SK-N-SH (cell line): Measurements from ENCODE around the gene NKAIN4. TPM values are rescaled to one million over a fixed set of nuclear protein-coding genes. Genes with fewer than 3 reads are reported as not detected.

Experiments used
- CTCF ChIA-PET: fragments of 300-600, 350-600 bp; formaldehyde crosslinking; extraction: SDS; loops from one replicate; lab custom pipeline; 2021; lab: Yijun Ruan, JAX
- POLR2A ChIA-PET: fragments of 350-600 bp; sonication (Branson Sonifier 250); formaldehyde crosslinking; extraction: SDS; loops from one replicate; lab custom pipeline; 2020; ENCODE audit warnings: antibody characterized with exemption, inconsistent platforms; lab: Yijun Ruan, JAX
- DNase-seq: peaks from one replicate; pipeline ENCODE4 v3.0.0; 2012
- H2AFZ ChIP-seq: fragments of 200-600 bp; sonication (generic); 2 replicates; pipeline ENCODE4 v1.8.1; 2016; ENCODE audit warnings: antibody characterized with exemption, mild to moderate bottlenecking, low read depth
- H3F3A ChIP-seq: fragments of 200-600 bp; sonication (generic); replicated peaks from 2 replicates; pipeline ENCODE3; 2016; ENCODE audit warnings: antibody characterized with exemption, mild to moderate bottlenecking; ENCODE audit not compliant: insufficient read depth
- H3K27ac ChIP-seq, 2 experiments: fragments of 200-500 bp in 1 of 2; fragments of 200-600 bp in 1 of 2; sonication (Bioruptor generic) in 1 of 2; sonication (generic), shearing (Covaris generic) in 1 of 2; 2 replicates each; pipeline versions ENCODE4 v1.5.1 to v1.6.1; 2014 to 2016; ENCODE audit warnings: low read depth in 2 of 2, inconsistent platforms in 1 of 2, low read length in 1 of 2, mild to moderate bottlenecking in 1 of 2, mixed read lengths in 1 of 2
- H3K27me3 ChIP-seq: fragments of 200-600 bp; sonication (generic), shearing (Covaris generic); 2 replicates; pipeline ENCODE4 v1.6.1; 2016; ENCODE audit warnings: mixed run types; ENCODE audit not compliant: insufficient read depth
- H3K36me3 ChIP-seq, 2 experiments: fragments of 200-500 bp in 1 of 2; fragments of 200-600 bp in 1 of 2; sonication (Bioruptor generic) in 1 of 2; sonication (generic) in 1 of 2; replicated peaks in 1 of 2; 2 replicates each; pipeline versions ENCODE3 to v1.5.1; 2014 to 2016; ENCODE audit warnings: low read length in 1 of 2, mild to moderate bottlenecking in 1 of 2; ENCODE audit not compliant: insufficient read depth in 2 of 2, control insufficient read depth in 1 of 2
- H3K4me1 ChIP-seq, 2 experiments: fragments of 200-500 bp in 1 of 2; fragments of 200-600 bp in 1 of 2; sonication (Bioruptor generic) in 1 of 2; sonication (generic), shearing (Covaris generic) in 1 of 2; 2 replicates each; pipeline versions ENCODE4 v1.5.1 to v1.6.1; 2014 to 2016; ENCODE audit warnings: low read depth in 1 of 2, low read length in 1 of 2, mixed run types in 1 of 2; ENCODE audit not compliant: insufficient read depth in 2 of 2, control insufficient read depth in 1 of 2
- H3K4me2 ChIP-seq: fragments of 200-600 bp; sonication (generic), shearing (Covaris generic); 2 replicates; pipeline ENCODE4 v1.6.1; 2017; ENCODE audit warnings: mixed run types
- H3K4me3 ChIP-seq, 2 experiments: fragments of 200-500 bp in 1 of 2; fragments of 200-600 bp in 1 of 2; sonication (Bioruptor generic) in 1 of 2; sonication (generic), shearing (Covaris generic) in 1 of 2; 2 replicates each; pipeline versions ENCODE4 v1.5.1 to v1.8.1; 2014 to 2016; ENCODE audit warnings: low read depth in 2 of 2, inconsistent platforms in 1 of 2, low read length in 1 of 2, mild to moderate bottlenecking in 1 of 2, mixed read lengths in 1 of 2, moderate library complexity in 1 of 2
- H3K79me2 ChIP-seq: fragments of 200-600 bp; sonication (generic); 2 replicates; pipeline ENCODE4 v1.8.1; 2017; ENCODE audit warnings: mild to moderate bottlenecking; ENCODE audit not compliant: insufficient read depth
- H3K9ac ChIP-seq: fragments of 200-600 bp; sonication (generic); 2 replicates; pipeline ENCODE4 v1.6.1; 2017; ENCODE audit warnings: mixed run types
- H3K9me2 ChIP-seq: fragments of 200-600 bp; sonication (generic); 2 replicates; pipeline ENCODE4 v1.6.1; 2017; ENCODE audit warnings: mixed run types
- H3K9me3 ChIP-seq: fragments of 200-600 bp; sonication (generic); 2 replicates; pipeline ENCODE4 v1.6.1; 2017; ENCODE audit warnings: mixed run types, mild to moderate bottlenecking, moderate library complexity
- H4K20me1 ChIP-seq: fragments of 200-600 bp; sonication (generic); 2 replicates; pipeline ENCODE4 v1.6.1; 2017; ENCODE audit warnings: mild to moderate bottlenecking, mixed run types; ENCODE audit not compliant: insufficient read depth
- CHD2 ChIP-seq: fragments of 150-350 bp; IDR thresholded peaks from 2 replicates; pipeline ENCODE4 v1.6.1; 2018; ENCODE audit warnings: low read length; ENCODE audit not compliant: partially characterized antibody
- EZH2phosphoT487 ChIP-seq: fragments of 200-600 bp; sonication (generic); IDR thresholded peaks from 2 replicates; pipeline ENCODE4 v1.6.1; 2017; ENCODE audit warnings: low read depth, mixed run types, mild to moderate bottlenecking, antibody characterized with exemption, moderate library complexity, borderline replicate concordance
- FOXM1 ChIP-seq: IDR thresholded peaks from 2 replicates; pipeline ENCODE4 v1.4.0; 2012; ENCODE audit warnings: low read depth, mild to moderate bottlenecking
- GATA2 ChIP-seq: sonication (generic); formaldehyde crosslinking; IDR thresholded peaks from 2 replicates; pipeline ENCODE4 v1.5.0; 2020; ENCODE audit warnings: mild to moderate bottlenecking, missing genetic modification reagents
- JUND ChIP-seq: IDR thresholded peaks from 2 replicates; pipeline ENCODE4 v1.4.0; 2012
- MEF2A ChIP-seq: IDR thresholded peaks from 2 replicates; pipeline ENCODE4 v1.4.0; 2012; ENCODE audit warnings: low read depth, borderline replicate concordance
- MXI1 ChIP-seq: IDR thresholded peaks from 2 replicates; pipeline ENCODE4 v1.6.1; 2012; ENCODE audit warnings: mild to moderate bottlenecking, low read depth, low read length, improper control_type of control experiment
- RCOR1 ChIP-seq: fragments of 150-350 bp; IDR thresholded peaks from 2 replicates; pipeline ENCODE4 v1.6.1; 2017; ENCODE audit warnings: antibody characterized with exemption, low read length
- RFX5 ChIP-seq: IDR thresholded peaks from 2 replicates; pipeline ENCODE4 v1.6.1; 2012; ENCODE audit warnings: mild to moderate bottlenecking, improper control_type of control experiment, low read length
- SIN3A ChIP-seq: IDR thresholded peaks from 2 replicates; pipeline ENCODE4 v1.6.1; 2012; ENCODE audit warnings: low read depth, mild to moderate bottlenecking, low read length, moderate library complexity, borderline replicate concordance
- SMC3 ChIP-seq: IDR thresholded peaks from 2 replicates; pipeline ENCODE4 v1.6.1; 2012; ENCODE audit warnings: low read depth, low read length, improper control_type of control experiment
- TAF1 ChIP-seq: IDR thresholded peaks from 2 replicates; pipeline ENCODE4 v1.6.1; 2012; ENCODE audit warnings: low read depth, mild to moderate bottlenecking, low read length, moderate library complexity, borderline replicate concordance
- TEAD4 ChIP-seq: IDR thresholded peaks from 2 replicates; pipeline ENCODE4 v1.4.0; 2012; ENCODE audit warnings: mild to moderate bottlenecking, borderline replicate concordance; ENCODE audit not compliant: insufficient read depth
- WGBS: methylation state at CpG from one replicate; pipeline ENCODE4 v1.1.6; 2017; ENCODE audit warnings: low lambda C conversion rate; 5-methylcytosine and 5-hydroxymethylcytosine counted together
- polyA plus RNA-seq, 3 experiments: library from polyadenylated mRNA; depleted of rRNA; stranded (reverse); fragments of >200 nt; gene quantifications; 2 replicates each; pipeline ENCODE4 v1.2.3, GENCODE V29; 2012
- TF ChIP-seq, protein P1 (sequence below): IDR thresholded peaks from 2 replicates; pipeline ENCODE4 v1.4.0; 2012; ENCODE audit warnings: low read depth, borderline replicate concordance
- TF ChIP-seq, protein P2 (sequence below): IDR thresholded peaks from 2 replicates; pipeline ENCODE4 v1.6.1; 2012; ENCODE audit warnings: mild to moderate bottlenecking, low read depth, low read length, moderate library complexity
- TF ChIP-seq, protein P3 (sequence below): fragments of 200-600 bp; sonication (generic); IDR thresholded peaks from 2 replicates; pipeline ENCODE4 v1.6.1; 2017; ENCODE audit warnings: antibody characterized with exemption, mild to moderate bottlenecking, moderate library complexity
- TF ChIP-seq, protein P4 (sequence below): fragments of 150-350 bp; IDR thresholded peaks from 2 replicates; pipeline ENCODE4 v1.6.1; 2016; ENCODE audit warnings: mild to moderate bottlenecking, low read depth, low read length
- TF ChIP-seq, protein P5 (sequence below): IDR thresholded peaks from 2 replicates; pipeline ENCODE4 v1.4.0; 2012; ENCODE audit warnings: low read depth

Gene NKAIN4
- polyA plus RNA-seq, 1 of the 3 experiments (the other 2 are of a cell fraction) = not detected

DNA sequence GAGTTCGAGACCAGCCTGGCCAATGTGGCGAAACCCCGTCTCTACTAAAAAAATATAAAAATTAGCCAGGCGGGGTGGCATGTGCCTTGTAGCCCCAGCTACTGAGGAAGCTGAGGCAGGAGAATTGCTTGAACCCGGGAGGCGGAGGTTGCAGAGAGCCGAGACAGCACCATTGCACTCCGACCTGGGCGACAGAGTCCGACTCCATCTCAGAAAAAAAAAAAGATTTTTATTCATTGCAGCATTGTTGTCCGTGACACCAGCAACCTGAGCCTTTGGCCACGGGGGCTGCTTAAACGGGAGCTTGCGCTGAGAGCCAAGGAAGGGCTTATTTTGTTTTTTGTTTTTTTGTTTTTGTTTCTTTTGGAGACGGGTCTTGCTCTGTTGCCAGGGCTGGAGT is 25.7 kb upstream of the NKAIN4 start:
- Histone ChIP-seq H3K9ac (no peak overlapping the region), H3K4me2 (no peak overlapping the region), H3F3A (no peaks in the 10 kb centered on the region), H3K79me2 (peaks cover 38% of the 10 kb centered on the region), H4K20me1 (peaks cover 37% of the 10 kb centered on the region)
- POLR2A ChIA-PET = no interaction called here
- CTCF ChIA-PET = interaction anchor here (0.6 to 3.4 kb wide), 6 partner anchors 11 to 199 kb away, joined by 3 to 14 read pairs (median 4); partner anchors contain the start of gene NKAIN4
- no peak for TF ChIP-seq FOXM1
- no peak for TF ChIP-seq EZH2phosphoT487
- TF ChIP-seq, protein P1, sequence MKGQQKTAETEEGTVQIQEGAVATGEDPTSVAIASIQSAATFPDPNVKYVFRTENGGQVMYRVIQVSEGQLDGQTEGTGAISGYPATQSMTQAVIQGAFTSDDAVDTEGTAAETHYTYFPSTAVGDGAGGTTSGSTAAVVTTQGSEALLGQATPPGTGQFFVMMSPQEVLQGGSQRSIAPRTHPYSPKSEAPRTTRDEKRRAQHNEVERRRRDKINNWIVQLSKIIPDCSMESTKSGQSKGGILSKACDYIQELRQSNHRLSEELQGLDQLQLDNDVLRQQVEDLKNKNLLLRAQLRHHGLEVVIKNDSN = no peak
- TF ChIP-seq RCOR1 = no peak
- TF ChIP-seq, all 33 proteins: peak for 0
- no peak overlapping the region for H3K4me3 ChIP-seq
- WGBS = 94% methylated on average over 15 of the region's 15 CpGs
- no peaks in the 10 kb centered on the region for H3K27me3 ChIP-seq
- H2AFZ ChIP-seq = no peak overlapping the region
- peaks cover 19 to 85% of the 10 kb centered on the region in 2 experiments for H3K36me3 ChIP-seq
- DNase-seq = no peak
- no peaks in the 10 kb centered on the region for H3K9me3 ChIP-seq
- peaks cover 0 to under 1% of the 10 kb centered on the region in 2 experiments; a peak in 1 of 4 replicates for H3K4me1 ChIP-seq
- no peaks in the 10 kb centered on the region for H3K9me2 ChIP-seq
- H3K27ac ChIP-seq = no peak overlapping the region

DNA sequence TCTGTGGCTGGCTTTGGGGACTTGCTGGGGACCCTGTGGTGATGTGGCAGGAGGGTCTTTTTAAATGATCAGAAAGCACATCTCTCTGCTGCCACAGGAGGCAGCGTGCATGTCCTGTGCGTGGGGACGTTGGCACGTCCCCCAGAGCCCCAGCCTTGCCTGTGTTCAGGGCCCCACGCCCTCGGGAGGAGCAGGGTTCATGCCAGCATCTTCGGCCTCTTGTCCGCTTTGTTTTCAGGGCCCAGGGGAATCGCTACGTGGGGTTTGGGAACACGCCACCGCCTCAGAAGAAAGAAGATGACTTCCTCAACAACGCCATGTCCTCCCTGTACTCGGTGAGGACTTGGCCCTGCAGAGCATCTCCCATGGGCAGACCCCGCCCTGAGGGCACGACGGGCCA is 24.4 kb upstream of the NKAIN4 start:
- H3K9me3 ChIP-seq = no peaks in the 10 kb centered on the region
- peaks cover 50% of the 10 kb centered on the region for H4K20me1 ChIP-seq
- no peak for DNase-seq
- no peak overlapping the region for H3K4me3 ChIP-seq
- H3K36me3 ChIP-seq = peaks cover 19 to 73% of the 10 kb centered on the region in 2 experiments
- no peak overlapping the region for H3K27ac ChIP-seq
- POLR2A ChIA-PET = no interaction called here
- H2AFZ ChIP-seq = no peak overlapping the region
- no peak overlapping the region for H3K9ac ChIP-seq
- H3F3A ChIP-seq = no peaks in the 10 kb centered on the region
- no peak overlapping the region for H3K4me2 ChIP-seq
- peaks cover 0 to 12% of the 10 kb centered on the region in 2 experiments; a peak in 2 of 4 replicates for H3K4me1 ChIP-seq
- H3K79me2 ChIP-seq = peaks cover 51% of the 10 kb centered on the region
- WGBS = 89% methylated on average over 12 of the region's 17 CpGs
- H3K27me3 ChIP-seq = no peaks in the 10 kb centered on the region
- CTCF ChIA-PET = no interaction called here
- no peaks in the 10 kb centered on the region for H3K9me2 ChIP-seq
- TF ChIP-seq TEAD4 (no peak), CHD2 (no peak), MEF2A (no peak), SIN3A (no peak), JUND (no peak), RFX5 (no peak), GATA2 (no peak), FOXM1 (no peak), SMC3 (no peak), TAF1 (no peak), MXI1 (no peak)
- TF ChIP-seq, protein P2, sequence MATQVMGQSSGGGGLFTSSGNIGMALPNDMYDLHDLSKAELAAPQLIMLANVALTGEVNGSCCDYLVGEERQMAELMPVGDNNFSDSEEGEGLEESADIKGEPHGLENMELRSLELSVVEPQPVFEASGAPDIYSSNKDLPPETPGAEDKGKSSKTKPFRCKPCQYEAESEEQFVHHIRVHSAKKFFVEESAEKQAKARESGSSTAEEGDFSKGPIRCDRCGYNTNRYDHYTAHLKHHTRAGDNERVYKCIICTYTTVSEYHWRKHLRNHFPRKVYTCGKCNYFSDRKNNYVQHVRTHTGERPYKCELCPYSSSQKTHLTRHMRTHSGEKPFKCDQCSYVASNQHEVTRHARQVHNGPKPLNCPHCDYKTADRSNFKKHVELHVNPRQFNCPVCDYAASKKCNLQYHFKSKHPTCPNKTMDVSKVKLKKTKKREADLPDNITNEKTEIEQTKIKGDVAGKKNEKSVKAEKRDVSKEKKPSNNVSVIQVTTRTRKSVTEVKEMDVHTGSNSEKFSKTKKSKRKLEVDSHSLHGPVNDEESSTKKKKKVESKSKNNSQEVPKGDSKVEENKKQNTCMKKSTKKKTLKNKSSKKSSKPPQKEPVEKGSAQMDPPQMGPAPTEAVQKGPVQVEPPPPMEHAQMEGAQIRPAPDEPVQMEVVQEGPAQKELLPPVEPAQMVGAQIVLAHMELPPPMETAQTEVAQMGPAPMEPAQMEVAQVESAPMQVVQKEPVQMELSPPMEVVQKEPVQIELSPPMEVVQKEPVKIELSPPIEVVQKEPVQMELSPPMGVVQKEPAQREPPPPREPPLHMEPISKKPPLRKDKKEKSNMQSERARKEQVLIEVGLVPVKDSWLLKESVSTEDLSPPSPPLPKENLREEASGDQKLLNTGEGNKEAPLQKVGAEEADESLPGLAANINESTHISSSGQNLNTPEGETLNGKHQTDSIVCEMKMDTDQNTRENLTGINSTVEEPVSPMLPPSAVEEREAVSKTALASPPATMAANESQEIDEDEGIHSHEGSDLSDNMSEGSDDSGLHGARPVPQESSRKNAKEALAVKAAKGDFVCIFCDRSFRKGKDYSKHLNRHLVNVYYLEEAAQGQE = no peak
- TF ChIP-seq, protein P3, sequence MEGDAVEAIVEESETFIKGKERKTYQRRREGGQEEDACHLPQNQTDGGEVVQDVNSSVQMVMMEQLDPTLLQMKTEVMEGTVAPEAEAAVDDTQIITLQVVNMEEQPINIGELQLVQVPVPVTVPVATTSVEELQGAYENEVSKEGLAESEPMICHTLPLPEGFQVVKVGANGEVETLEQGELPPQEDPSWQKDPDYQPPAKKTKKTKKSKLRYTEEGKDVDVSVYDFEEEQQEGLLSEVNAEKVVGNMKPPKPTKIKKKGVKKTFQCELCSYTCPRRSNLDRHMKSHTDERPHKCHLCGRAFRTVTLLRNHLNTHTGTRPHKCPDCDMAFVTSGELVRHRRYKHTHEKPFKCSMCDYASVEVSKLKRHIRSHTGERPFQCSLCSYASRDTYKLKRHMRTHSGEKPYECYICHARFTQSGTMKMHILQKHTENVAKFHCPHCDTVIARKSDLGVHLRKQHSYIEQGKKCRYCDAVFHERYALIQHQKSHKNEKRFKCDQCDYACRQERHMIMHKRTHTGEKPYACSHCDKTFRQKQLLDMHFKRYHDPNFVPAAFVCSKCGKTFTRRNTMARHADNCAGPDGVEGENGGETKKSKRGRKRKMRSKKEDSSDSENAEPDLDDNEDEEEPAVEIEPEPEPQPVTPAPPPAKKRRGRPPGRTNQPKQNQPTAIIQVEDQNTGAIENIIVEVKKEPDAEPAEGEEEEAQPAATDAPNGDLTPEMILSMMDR = no peak
- TF ChIP-seq, protein P4, sequence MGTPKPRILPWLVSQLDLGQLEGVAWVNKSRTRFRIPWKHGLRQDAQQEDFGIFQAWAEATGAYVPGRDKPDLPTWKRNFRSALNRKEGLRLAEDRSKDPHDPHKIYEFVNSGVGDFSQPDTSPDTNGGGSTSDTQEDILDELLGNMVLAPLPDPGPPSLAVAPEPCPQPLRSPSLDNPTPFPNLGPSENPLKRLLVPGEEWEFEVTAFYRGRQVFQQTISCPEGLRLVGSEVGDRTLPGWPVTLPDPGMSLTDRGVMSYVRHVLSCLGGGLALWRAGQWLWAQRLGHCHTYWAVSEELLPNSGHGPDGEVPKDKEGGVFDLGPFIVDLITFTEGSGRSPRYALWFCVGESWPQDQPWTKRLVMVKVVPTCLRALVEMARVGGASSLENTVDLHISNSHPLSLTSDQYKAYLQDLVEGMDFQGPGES = no peak
- TF ChIP-seq, protein P5, sequence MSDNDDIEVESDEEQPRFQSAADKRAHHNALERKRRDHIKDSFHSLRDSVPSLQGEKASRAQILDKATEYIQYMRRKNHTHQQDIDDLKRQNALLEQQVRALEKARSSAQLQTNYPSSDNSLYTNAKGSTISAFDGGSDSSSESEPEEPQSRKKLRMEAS = no peak
- TF ChIP-seq, all 33 proteins: peak for 0
